HG02973 (cell line): ENCODE data around the gene TRIL.

Source experiments
- ATAC-seq: cut with Tn5 transposase; IDR thresholded peaks from one replicate; pipeline ENCODE4 v1.9.1; 2021; ENCODE audit warnings: moderate library complexity; ENCODE audit not compliant: unreplicated experiment

Gene TRIL

GRCh38 chr7:28984217-28984616 lies 26.1 kb upstream of the TRIL start:
- no peak for ATAC-seq

GRCh38 chr7:28983396-28984190 lies 25.5 kb upstream of the TRIL start:
- ATAC-seq: no peak

- no peak for ATAC-seq
Observed at GRCh38 chr7:28981161-28981465, 23.0 kb upstream of the TRIL start.

- ATAC-seq: no peak
Observed at GRCh38 chr7:28980451-28981160, 22.5 kb upstream of the TRIL start.

- no peak for ATAC-seq
Observed at GRCh38 chr7:28979776-28980175, 21.6 kb upstream of the TRIL start.

- no peak for ATAC-seq
Observed at GRCh38 chr7:28977881-28978280, 19.8 kb upstream of the TRIL start.

- ATAC-seq: no peak
Observed at GRCh38 chr7:28976022-28976421, 17.9 kb upstream of the TRIL start.

- ATAC-seq: no peak
Observed at GRCh38 chr7:28973591-28973990, 15.5 kb upstream of the TRIL start.

- ATAC-seq: no peak
Observed at GRCh38 chr7:28964056-28964455, 5.9 kb upstream of the TRIL start.

GRCh38 chr7:28961972-28962371 lies 3.8 kb upstream of the TRIL start:
- ATAC-seq: no peak

GRCh38 chr7:28960071-28960840 lies 2.1 kb upstream of the TRIL start:
- no peak for ATAC-seq

- no peak for ATAC-seq
Observed at GRCh38 chr7:28958980-28959347, 834 bp upstream of the TRIL start.

GRCh38 chr7:28957751-28958234 lies 337 bp downstream of the TRIL start:
- no peak for ATAC-seq

- ATAC-seq: no peak
Observed at GRCh38 chr7:28957064-28957750, 923 bp downstream of the TRIL start.

- no peak for ATAC-seq
Observed at GRCh38 chr7:28956608-28957063, 1.5 kb downstream of the TRIL start.

- ATAC-seq: no peak
Observed at GRCh38 chr7:28955718-28956607, 2.2 kb downstream of the TRIL start.

GRCh38 chr7:28955356-28955717 lies 2.8 kb downstream of the TRIL start:
- ATAC-seq: no peak

- no peak for ATAC-seq
Observed at GRCh38 chr7:28954946-28955345, 3.2 kb downstream of the TRIL start.

- ATAC-seq: no peak
Observed at GRCh38 chr7:28954471-28954870, 3.7 kb downstream of the TRIL start.

- ATAC-seq: no peak
Observed at GRCh38 chr7:28953633-28954032, 4.5 kb downstream of the TRIL start.
